Kidney epithelial cell (primary cell): Measurements from ENCODE around the gene ING1. TPM values are rescaled to one million over a fixed set of nuclear protein-coding genes. Genes with fewer than 3 reads are reported as not detected.

Experiments used
- DNase-seq: peaks from one replicate; pipeline ENCODE4 v3.0.0-alpha.2; 2010; ENCODE audit warnings: low read depth
- H3K27me3 ChIP-seq: 2 replicates; pipeline ENCODE4 v1.6.0; 2011; ENCODE audit warnings: low read length; ENCODE audit not compliant: control insufficient read depth, insufficient read depth
- H3K36me3 ChIP-seq: 2 replicates; pipeline ENCODE4 v1.5.1; 2011; ENCODE audit warnings: low read length; ENCODE audit not compliant: control insufficient read depth, insufficient read depth
- H3K4me3 ChIP-seq: 2 replicates; pipeline ENCODE4 v1.5.1; 2011; ENCODE audit warnings: low read depth, mild to moderate bottlenecking, control low read depth, low read length
- CTCF ChIP-seq: IDR thresholded peaks from 2 replicates; pipeline ENCODE4 v1.5.1; 2011; ENCODE audit warnings: mild to moderate bottlenecking, moderate library complexity, low read length, control low read depth, inconsistent platforms; ENCODE audit not compliant: insufficient read depth, poor library complexity, severe bottlenecking
- total RNA-seq: library from RNA; depleted of rRNA; stranded (reverse); fragments of >200 nt; gene quantifications from 2 replicates; pipeline ENCODE4 v1.2.3, GENCODE V29; 2015

ING1 gene
- total RNA-seq, 1 donor from 2014 or later = 12.6 TPM

GRCh38 chr13:110757296-110757695 is 43.8 kb downstream of the ING1 start:
- no peak for TF ChIP-seq CTCF

GRCh38 chr13:110758195-110758805 is 44.8 kb downstream of the ING1 start:
- Histone ChIP-seq H3K4me3 (no peak overlapping the region), H3K27me3 (no peaks in the 10 kb centered on the region), H3K36me3 (no peaks in the 10 kb centered on the region)
- DNase-seq = no peak
- no peak for TF ChIP-seq CTCF

More at GRCh38 chr13:110757296-110757695, 43.8 kb downstream of the ING1 start:
- Histone ChIP-seq H3K36me3 (no peaks in the 10 kb centered on the region), H3K27me3 (no peaks in the 10 kb centered on the region), H3K4me3 (no peak overlapping the region)
- no peak for DNase-seq

GRCh38 chr13:110759710-110760109 is 46.2 kb downstream of the ING1 start:
- no peak for TF ChIP-seq CTCF
- no peak for DNase-seq
- H3K36me3 ChIP-seq = no peaks in the 10 kb centered on the region

GRCh38 chr13:110760611-110761010 is 47.1 kb downstream of the ING1 start:
- no peak for TF ChIP-seq CTCF
- Histone ChIP-seq H3K4me3 (no peak overlapping the region), H3K27me3 (peaks cover 2% of the 10 kb centered on the region), H3K36me3 (no peaks in the 10 kb centered on the region)
- no peak for DNase-seq

More at GRCh38 chr13:110759710-110760109, 46.2 kb downstream of the ING1 start:
- H3K27me3 ChIP-seq = no peaks in the 10 kb centered on the region
- no peak overlapping the region for H3K4me3 ChIP-seq

GRCh38 chr13:110766671-110767430 is 53.4 kb downstream of the ING1 start:
- Histone ChIP-seq H3K27me3 (peaks cover 2% of the 10 kb centered on the region), H3K36me3 (no peaks in the 10 kb centered on the region), H3K4me3 (no peak overlapping the region)
- no peak for TF ChIP-seq CTCF
- DNase-seq = no peak
